ENCODE data around the gene GARIN5B.

GARIN5B gene

DNA sequence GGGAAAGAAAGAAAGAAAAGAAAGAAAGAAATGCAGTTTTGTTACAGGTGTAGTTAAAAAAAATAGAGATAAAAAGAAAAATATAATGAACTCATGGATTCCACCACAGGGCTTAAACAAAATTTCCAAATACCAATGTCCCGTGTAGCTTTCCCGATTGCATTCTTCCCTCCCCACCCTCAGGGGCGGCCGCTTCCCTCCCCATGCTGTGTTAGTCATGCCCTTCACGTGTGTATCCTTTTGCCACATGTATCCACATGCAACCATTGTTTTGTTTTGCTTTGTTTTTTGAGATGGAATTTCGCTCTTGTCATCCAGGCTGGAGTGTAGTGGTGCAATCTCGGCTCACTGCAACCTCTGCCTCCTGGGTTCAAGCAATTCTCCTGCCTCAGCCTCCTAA is 27.0 kb downstream of the GARIN5B start (continued):
- TF ChIP-seq ZNF8 (CRISPR knock-in tag; IDR thresholded peaks at IDR 0.05) (no peak), TOX (CRISPR knock-in tag; IDR thresholded peaks at IDR 0.05; ENCODE audit: borderline replicate concordance) (no peak), RARB (CRISPR knock-in tag; IDR thresholded peaks at IDR 0.05) (no peak), ESRRG (CRISPR knock-in tag; IDR thresholded peaks at IDR 0.05) (no peak), TCF4 (CRISPR knock-in tag; IDR thresholded peaks at IDR 0.05; ENCODE audit: borderline replicate concordance) (no peak), ZNF70 (CRISPR knock-in tag; IDR thresholded peaks at IDR 0.05) (no peak)

GRCh38 chr19:55333870-55334269 is 29.2 kb downstream of the GARIN5B start:
- no peak for ATAC-seq
- TF ChIP-seq ZNF8 (CRISPR knock-in tag; IDR thresholded peaks at IDR 0.05) (no peak), ZFP3 (CRISPR knock-in tag; IDR thresholded peaks at IDR 0.05) (no peak), ZNF70 (CRISPR knock-in tag; IDR thresholded peaks at IDR 0.05) (no peak)

DNA sequence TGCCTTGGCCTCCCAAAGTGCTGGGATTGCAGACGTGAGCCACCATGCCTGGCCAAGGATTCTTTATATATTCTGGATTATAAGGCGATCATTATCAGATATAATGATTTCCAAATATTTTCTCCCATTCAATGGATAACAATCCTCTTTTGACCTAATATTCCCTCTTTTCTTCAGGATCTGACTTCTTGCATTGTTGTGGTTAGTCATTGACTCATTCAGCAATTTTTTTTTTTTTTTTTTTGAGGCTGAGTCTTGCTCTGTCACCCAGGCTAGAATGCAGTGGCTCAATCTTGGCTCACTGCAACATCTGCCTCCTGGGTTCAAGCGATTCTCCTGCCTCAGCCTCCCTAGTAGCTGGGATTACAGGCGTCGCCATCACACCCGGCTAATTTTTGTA is 33.3 kb downstream of the GARIN5B start:
- peak; percentile 61 for ATAC-seq

- ATAC-seq, result peak; percentile 86
Observed at GRCh38 chr19:55328774-55329318, 34.2 kb downstream of the GARIN5B start.

GRCh38 chr19:55325172-55325571 is 37.9 kb downstream of the GARIN5B start, which contains the start of gene TMEM150B:
TMEM150B (minus strand) TSS chr19:55325341; CDS start chr19:55321036, 4,305 bp downstream.
- no peak for TF ChIP-seq CSDC2 (CRISPR knock-in tag; IDR thresholded peaks at IDR 0.05)
- TF ChIP-seq RARB (CRISPR knock-in tag; IDR thresholded peaks at IDR 0.05), result no peak
- TF ChIP-seq CREB5 (CRISPR knock-in tag; IDR thresholded peaks at IDR 0.05; ENCODE audit: low read depth), result no peak
- no peak for TF ChIP-seq TOX (CRISPR knock-in tag; IDR thresholded peaks at IDR 0.05; ENCODE audit: borderline replicate concordance)
- no peak for TF ChIP-seq ARNTL (CRISPR knock-in tag; IDR thresholded peaks at IDR 0.05; ENCODE audit: borderline replicate concordance, low read depth)
- no peak for TF ChIP-seq ZFP3 (CRISPR knock-in tag; IDR thresholded peaks at IDR 0.05)
- TF ChIP-seq ZNF565 (CRISPR knock-in tag; conservative IDR thresholded peaks at IDR 0.05; ENCODE audit: low read depth), result no peak
- no peak for TF ChIP-seq PPARA (CRISPR knock-in tag; IDR thresholded peaks at IDR 0.05; ENCODE audit: borderline replicate concordance)
- TF ChIP-seq ZNF8 (CRISPR knock-in tag; IDR thresholded peaks at IDR 0.05), result no peak
- no peak for TF ChIP-seq GLIS3 (CRISPR knock-in tag; IDR thresholded peaks at IDR 0.05)
- TF ChIP-seq OSR1 (CRISPR knock-in tag; IDR thresholded peaks at IDR 0.05), result no peak
- TF ChIP-seq ISL1 (CRISPR knock-in tag; IDR thresholded peaks at IDR 0.05), result no peak
- no peak for TF ChIP-seq POU6F1 (CRISPR knock-in tag; IDR thresholded peaks at IDR 0.05; ENCODE audit: borderline replicate concordance, low read depth)
- no peak for TF ChIP-seq BACH2 (CRISPR knock-in tag; IDR thresholded peaks at IDR 0.05; ENCODE audit: borderline replicate concordance)
- ATAC-seq, result no peak

DNA sequence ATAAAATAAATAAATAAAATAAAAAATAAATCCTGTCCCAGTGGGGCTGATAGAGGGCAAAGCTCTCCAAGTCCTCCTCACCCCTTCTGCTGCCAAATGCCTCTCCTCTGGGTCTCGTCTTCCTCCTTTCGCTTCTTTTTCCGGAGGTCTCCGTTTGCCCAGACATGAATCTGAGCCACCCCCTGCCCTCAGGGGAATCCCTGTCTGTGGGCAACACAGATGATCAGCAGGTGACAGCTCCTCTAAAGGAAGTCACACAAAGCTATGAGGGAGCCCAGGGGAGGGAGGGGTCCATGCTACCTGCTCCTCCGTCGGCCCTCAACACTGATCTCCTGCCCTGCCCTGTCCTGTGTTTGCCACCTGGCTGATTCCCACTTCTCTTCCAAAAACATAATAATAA is 38.4 kb downstream of the GARIN5B start:
- ATAC-seq, result no peak
- TF ChIP-seq, protein P1, sequence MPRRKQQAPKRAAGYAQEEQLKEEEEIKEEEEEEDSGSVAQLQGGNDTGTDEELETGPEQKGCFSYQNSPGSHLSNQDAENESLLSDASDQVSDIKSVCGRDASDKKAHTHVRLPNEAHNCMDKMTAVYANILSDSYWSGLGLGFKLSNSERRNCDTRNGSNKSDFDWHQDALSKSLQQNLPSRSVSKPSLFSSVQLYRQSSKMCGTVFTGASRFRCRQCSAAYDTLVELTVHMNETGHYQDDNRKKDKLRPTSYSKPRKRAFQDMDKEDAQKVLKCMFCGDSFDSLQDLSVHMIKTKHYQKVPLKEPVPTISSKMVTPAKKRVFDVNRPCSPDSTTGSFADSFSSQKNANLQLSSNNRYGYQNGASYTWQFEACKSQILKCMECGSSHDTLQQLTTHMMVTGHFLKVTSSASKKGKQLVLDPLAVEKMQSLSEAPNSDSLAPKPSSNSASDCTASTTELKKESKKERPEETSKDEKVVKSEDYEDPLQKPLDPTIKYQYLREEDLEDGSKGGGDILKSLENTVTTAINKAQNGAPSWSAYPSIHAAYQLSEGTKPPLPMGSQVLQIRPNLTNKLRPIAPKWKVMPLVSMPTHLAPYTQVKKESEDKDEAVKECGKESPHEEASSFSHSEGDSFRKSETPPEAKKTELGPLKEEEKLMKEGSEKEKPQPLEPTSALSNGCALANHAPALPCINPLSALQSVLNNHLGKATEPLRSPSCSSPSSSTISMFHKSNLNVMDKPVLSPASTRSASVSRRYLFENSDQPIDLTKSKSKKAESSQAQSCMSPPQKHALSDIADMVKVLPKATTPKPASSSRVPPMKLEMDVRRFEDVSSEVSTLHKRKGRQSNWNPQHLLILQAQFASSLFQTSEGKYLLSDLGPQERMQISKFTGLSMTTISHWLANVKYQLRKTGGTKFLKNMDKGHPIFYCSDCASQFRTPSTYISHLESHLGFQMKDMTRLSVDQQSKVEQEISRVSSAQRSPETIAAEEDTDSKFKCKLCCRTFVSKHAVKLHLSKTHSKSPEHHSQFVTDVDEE (CRISPR knock-in tag; IDR thresholded peaks at IDR 0.05), result no peak
- TF ChIP-seq ZFP3 (CRISPR knock-in tag; IDR thresholded peaks at IDR 0.05), result no peak
- no peak for TF ChIP-seq ARNTL (CRISPR knock-in tag; IDR thresholded peaks at IDR 0.05; ENCODE audit: borderline replicate concordance, low read depth)
- no peak for TF ChIP-seq GLIS3 (CRISPR knock-in tag; IDR thresholded peaks at IDR 0.05)
- TF ChIP-seq POU6F1 (CRISPR knock-in tag; IDR thresholded peaks at IDR 0.05; ENCODE audit: borderline replicate concordance, low read depth), result no peak
- TF ChIP-seq TOX (CRISPR knock-in tag; IDR thresholded peaks at IDR 0.05; ENCODE audit: borderline replicate concordance), result no peak
- TF ChIP-seq ZNF8 (CRISPR knock-in tag; IDR thresholded peaks at IDR 0.05), result no peak
- no peak for TF ChIP-seq ZC3H10 (CRISPR knock-in tag; IDR thresholded peaks at IDR 0.05)
- no peak for TF ChIP-seq CREB5 (CRISPR knock-in tag; IDR thresholded peaks at IDR 0.05; ENCODE audit: low read depth)
- TF ChIP-seq PPARA (CRISPR knock-in tag; IDR thresholded peaks at IDR 0.05; ENCODE audit: borderline replicate concordance), result no peak
- no peak for TF ChIP-seq CSDC2 (CRISPR knock-in tag; IDR thresholded peaks at IDR 0.05)
- TF ChIP-seq ZNF565 (CRISPR knock-in tag; conservative IDR thresholded peaks at IDR 0.05; ENCODE audit: low read depth), result no peak
- TF ChIP-seq BACH2 (CRISPR knock-in tag; IDR thresholded peaks at IDR 0.05; ENCODE audit: borderline replicate concordance), result no peak
- no peak for TF ChIP-seq SNAI2 (CRISPR knock-in tag; IDR thresholded peaks at IDR 0.05)
- no peak for TF ChIP-seq ESRRG (CRISPR knock-in tag; IDR thresholded peaks at IDR 0.05)
- no peak for TF ChIP-seq TCF4 (CRISPR knock-in tag; IDR thresholded peaks at IDR 0.05; ENCODE audit: borderline replicate concordance)
- TF ChIP-seq ISL1 (CRISPR knock-in tag; IDR thresholded peaks at IDR 0.05), result no peak
- TF ChIP-seq ZFP30 (CRISPR knock-in tag; IDR thresholded peaks at IDR 0.05), result no peak
- TF ChIP-seq RARB (CRISPR knock-in tag; IDR thresholded peaks at IDR 0.05), result no peak
